Measurements from ENCODE around the gene HSPA4L.

HSPA4L gene

DNA sequence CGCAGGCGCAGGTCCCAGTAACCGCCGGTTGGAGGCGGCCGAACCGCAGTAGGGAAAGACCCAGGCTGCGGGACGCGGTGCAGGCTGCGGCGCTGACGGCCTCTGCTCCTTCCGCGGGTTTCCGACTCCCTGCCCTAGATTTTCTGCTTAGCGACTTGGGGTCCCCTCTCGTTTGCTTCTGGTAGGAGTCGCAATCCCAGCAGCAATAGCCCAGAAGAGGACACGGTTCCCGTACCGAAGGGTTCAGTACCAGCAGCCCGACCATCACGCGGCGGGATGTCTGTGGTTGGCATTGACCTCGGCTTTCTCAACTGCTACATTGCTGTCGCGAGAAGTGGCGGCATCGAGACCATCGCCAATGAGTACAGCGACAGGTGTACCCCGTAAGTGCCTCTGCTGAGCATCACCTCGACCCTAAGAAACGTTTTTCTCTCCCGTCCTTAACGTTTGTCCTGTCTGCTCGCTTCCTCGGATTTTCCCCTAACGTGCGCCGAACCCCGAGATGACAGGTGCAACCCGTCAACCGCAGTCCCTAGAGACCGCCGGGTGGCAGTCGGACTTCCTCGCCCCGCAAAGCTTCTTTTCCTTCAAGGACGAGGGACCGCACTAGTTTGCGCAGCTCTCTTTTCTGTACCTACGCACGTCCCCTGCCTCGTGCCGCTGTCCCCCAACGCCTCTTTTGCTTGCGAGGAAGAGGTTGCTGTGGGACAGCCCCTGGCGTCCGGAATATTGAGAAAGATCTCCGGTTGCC, at the start of gene HSPA4L:
HSPA4L (plus strand) TSS at position 48 of the 751 bp plus-strand sequence; CDS start at position 277, 229 bp downstream.
- Histone ChIP-seq H3K4me1 (ENCODE audit: low read length) (peaks cover 18% of the 10 kb centered on the region), H3K4me2 (ENCODE audit: low read length) (peak within 1 kb of the TSS; percentile 92), H4K20me1 (ENCODE audit: insufficient read depth, low read length) (no peaks in the 10 kb centered on the region), H3K9me3 (ENCODE audit: insufficient read depth, low read length) (no peaks in the 10 kb centered on the region), H3K4me3 (ENCODE audit: low read length) (peak within 1 kb of the TSS; percentile 86), H3K27me3 (ENCODE audit: low read depth, low read length) (peaks cover 46% of the 10 kb centered on the region), H3K79me2 (ENCODE audit: low read length) (no peaks in the 10 kb centered on the region), H3K9ac (ENCODE audit: low read length) (peak within 1 kb of the TSS; percentile 68), H3K27ac (ENCODE audit: low read length) (no peak within 1 kb of the TSS), H3K36me3 (replicated peaks; ENCODE audit: low read depth, low read length) (no peaks in the 10 kb centered on the region), H2AFZ (ENCODE audit: low read depth, low read length) (peak within 1 kb of the TSS; percentile 91)
- TF ChIP-seq, protein P1, sequence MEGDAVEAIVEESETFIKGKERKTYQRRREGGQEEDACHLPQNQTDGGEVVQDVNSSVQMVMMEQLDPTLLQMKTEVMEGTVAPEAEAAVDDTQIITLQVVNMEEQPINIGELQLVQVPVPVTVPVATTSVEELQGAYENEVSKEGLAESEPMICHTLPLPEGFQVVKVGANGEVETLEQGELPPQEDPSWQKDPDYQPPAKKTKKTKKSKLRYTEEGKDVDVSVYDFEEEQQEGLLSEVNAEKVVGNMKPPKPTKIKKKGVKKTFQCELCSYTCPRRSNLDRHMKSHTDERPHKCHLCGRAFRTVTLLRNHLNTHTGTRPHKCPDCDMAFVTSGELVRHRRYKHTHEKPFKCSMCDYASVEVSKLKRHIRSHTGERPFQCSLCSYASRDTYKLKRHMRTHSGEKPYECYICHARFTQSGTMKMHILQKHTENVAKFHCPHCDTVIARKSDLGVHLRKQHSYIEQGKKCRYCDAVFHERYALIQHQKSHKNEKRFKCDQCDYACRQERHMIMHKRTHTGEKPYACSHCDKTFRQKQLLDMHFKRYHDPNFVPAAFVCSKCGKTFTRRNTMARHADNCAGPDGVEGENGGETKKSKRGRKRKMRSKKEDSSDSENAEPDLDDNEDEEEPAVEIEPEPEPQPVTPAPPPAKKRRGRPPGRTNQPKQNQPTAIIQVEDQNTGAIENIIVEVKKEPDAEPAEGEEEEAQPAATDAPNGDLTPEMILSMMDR (IDR thresholded peaks at IDR 0.05; ENCODE audit: low read depth, low read length), result peak; percentile 19; the same call in 1 of the 2 replicates
- TF ChIP-seq EZH2phosphoT487 (IDR thresholded peaks at IDR 0.05; ENCODE audit: low read depth), result no peak

DNA sequence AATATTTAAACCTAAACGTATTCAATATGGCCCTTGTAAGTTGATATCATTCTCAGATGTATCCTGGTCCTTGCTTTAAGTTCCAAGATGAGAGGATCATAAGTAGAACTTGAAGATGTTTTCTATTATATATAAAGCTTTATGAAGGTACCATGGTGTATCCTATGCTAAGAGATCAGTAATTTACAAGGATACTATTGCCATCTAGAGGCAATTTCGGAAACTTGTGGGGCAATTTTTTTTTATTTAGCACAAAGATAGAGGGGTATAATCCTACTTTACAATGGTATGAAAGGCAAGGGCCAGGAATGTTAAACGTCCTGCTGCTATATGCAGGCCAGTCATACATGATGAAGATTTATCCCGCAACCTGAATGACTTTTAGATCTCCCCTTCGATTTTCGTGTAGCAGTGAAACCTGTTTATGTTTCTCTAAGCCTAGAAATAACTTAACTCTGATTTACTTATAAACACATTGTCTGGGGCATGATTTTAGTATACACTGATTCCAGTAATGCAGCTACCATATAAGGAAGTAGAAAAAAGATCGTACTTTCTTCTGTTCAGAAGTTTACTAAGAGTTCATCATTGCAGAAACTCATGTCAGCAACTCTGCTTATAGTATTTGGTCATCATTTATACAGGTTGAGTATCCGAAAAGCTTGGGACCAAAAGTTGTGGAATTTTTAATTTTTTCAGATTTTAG, 49.3 kb upstream of the HSPA4L start:
- H2AFZ ChIP-seq (ENCODE audit: low read depth, low read length), result no peak overlapping the region
- no peak overlapping the region for H3K27ac ChIP-seq (ENCODE audit: low read length)
- H3K4me2 ChIP-seq (ENCODE audit: low read length), result 0 out of 2 replicates have a peak overlapping the region, but pooled peaks have one; percentile 10

DNA sequence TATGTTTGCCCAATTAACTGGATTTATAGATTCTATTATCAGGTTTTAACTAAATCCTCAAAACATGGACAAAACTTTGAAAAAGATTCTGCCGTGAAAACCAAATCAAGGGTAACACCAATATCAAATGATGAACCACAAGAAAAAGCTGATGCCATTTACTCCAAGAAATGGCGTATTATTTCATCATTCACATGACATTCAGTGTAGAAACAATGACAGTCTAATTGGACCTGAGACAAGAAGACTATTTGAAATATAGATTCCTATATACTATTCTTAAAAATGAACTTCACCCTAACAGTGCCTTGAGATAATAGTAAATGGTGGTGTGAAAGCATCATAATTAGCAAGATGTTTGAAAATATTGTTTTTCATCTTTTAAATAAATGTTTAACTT, 47.1 kb upstream of the HSPA4L start:
- H3K27me3 ChIP-seq (ENCODE audit: low read depth, low read length), result peaks cover 12% of the 10 kb centered on the region
- no peak overlapping the region for H3K9ac ChIP-seq (ENCODE audit: low read length)
- H4K20me1 ChIP-seq (ENCODE audit: insufficient read depth, low read length), result no peaks in the 10 kb centered on the region
- H3K4me1 ChIP-seq (ENCODE audit: low read length), result no peaks in the 10 kb centered on the region
- TF ChIP-seq, protein P1 (IDR thresholded peaks at IDR 0.05; ENCODE audit: low read depth, low read length), result no peak
- no peak for TF ChIP-seq EZH2phosphoT487 (IDR thresholded peaks at IDR 0.05; ENCODE audit: low read depth)
- H3K27ac ChIP-seq (ENCODE audit: low read length), result no peak overlapping the region
- no peak overlapping the region for H2AFZ ChIP-seq (ENCODE audit: low read depth, low read length)
- H3K79me2 ChIP-seq (ENCODE audit: low read length), result no peaks in the 10 kb centered on the region
- no peaks in the 10 kb centered on the region for H3K9me3 ChIP-seq (ENCODE audit: insufficient read depth, low read length)
- no peak overlapping the region for H3K4me3 ChIP-seq (ENCODE audit: low read length)
- H3K36me3 ChIP-seq (replicated peaks; ENCODE audit: low read depth, low read length), result no peaks in the 10 kb centered on the region
- no peak overlapping the region for H3K4me2 ChIP-seq (ENCODE audit: low read length)

More for the DNA sequence above, 49.3 kb upstream of the HSPA4L start:
- Histone ChIP-seq H3K9ac (ENCODE audit: low read length) (no peak overlapping the region), H3K4me3 (ENCODE audit: low read length) (no peak overlapping the region), H3K9me3 (ENCODE audit: insufficient read depth, low read length) (no peaks in the 10 kb centered on the region), H3K36me3 (replicated peaks; ENCODE audit: low read depth, low read length) (no peaks in the 10 kb centered on the region), H3K79me2 (ENCODE audit: low read length) (no peaks in the 10 kb centered on the region), H3K4me1 (ENCODE audit: low read length) (no peaks in the 10 kb centered on the region), H4K20me1 (ENCODE audit: insufficient read depth, low read length) (no peaks in the 10 kb centered on the region), H3K27me3 (ENCODE audit: low read depth, low read length) (peaks cover 21% of the 10 kb centered on the region)
- TF ChIP-seq EZH2phosphoT487 (IDR thresholded peaks at IDR 0.05; ENCODE audit: low read depth), result no peak
- TF ChIP-seq, protein P1 (IDR thresholded peaks at IDR 0.05; ENCODE audit: low read depth, low read length), result peak; percentile 71

GRCh38 chr4:127737295-127737694, 44.8 kb upstream of the HSPA4L start:
- no peak overlapping the region for H3K27ac ChIP-seq (ENCODE audit: low read length)
- H3K4me2 ChIP-seq (ENCODE audit: low read length), result no peak overlapping the region
- no peaks in the 10 kb centered on the region for H3K4me1 ChIP-seq (ENCODE audit: low read length)
- no peaks in the 10 kb centered on the region for H3K9me3 ChIP-seq (ENCODE audit: insufficient read depth, low read length)
- H3K79me2 ChIP-seq (ENCODE audit: low read length), result no peaks in the 10 kb centered on the region
- H3K27me3 ChIP-seq (ENCODE audit: low read depth, low read length), result peaks cover 12% of the 10 kb centered on the region
- no peak overlapping the region for H3K9ac ChIP-seq (ENCODE audit: low read length)
- no peaks in the 10 kb centered on the region for H4K20me1 ChIP-seq (ENCODE audit: insufficient read depth, low read length)
- TF ChIP-seq, protein P1 (IDR thresholded peaks at IDR 0.05; ENCODE audit: low read depth, low read length), result no peak
- no peak for TF ChIP-seq EZH2phosphoT487 (IDR thresholded peaks at IDR 0.05; ENCODE audit: low read depth)
- no peak overlapping the region for H2AFZ ChIP-seq (ENCODE audit: low read depth, low read length)
- H3K36me3 ChIP-seq (replicated peaks; ENCODE audit: low read depth, low read length), result no peaks in the 10 kb centered on the region
- no peak overlapping the region for H3K4me3 ChIP-seq (ENCODE audit: low read length)

All from OCI-LY3 (cell line).